Lung (tissue), 12 donors: ENCODE results near the gene SPINDOC. TPM values are rescaled to one million over a fixed set of nuclear protein-coding genes. Genes with fewer than 3 reads are reported as not detected.

Experiments used
- ATAC-seq: fragments of 200-7000 bp; cut with Tn5 transposase; one replicate; pipeline ENCODE4 v1.9.1; 2020; ENCODE audit warnings: moderate number of reproducible peaks; ENCODE audit not compliant: insufficient read depth, low FRiP score
- DNase-seq, 3 donors: peaks; one replicate each; pipeline ENCODE4 v3.0.0-alpha.2; 2013 to 2017
- H3K27ac ChIP-seq, 2 donors: one replicate each; pipeline ENCODE4 v1.5.1; 2013; ENCODE audit warnings: mild to moderate bottlenecking in 2 of 2, moderate library complexity in 2 of 2, control low read depth in 1 of 2, inconsistent platforms in 1 of 2, low read depth in 1 of 2, low read length in 1 of 2
- H3K27me3 ChIP-seq, 3 donors: one replicate each; pipeline ENCODE4 v1.5.1; 2013; ENCODE audit warnings: low read length in 2 of 3; ENCODE audit not compliant: control insufficient read depth in 3 of 3, insufficient read depth in 3 of 3
- H3K36me3 ChIP-seq, 4 donors: one replicate each; pipeline ENCODE4 v1.5.1; 2013; ENCODE audit warnings: low read length in 4 of 4, mild to moderate bottlenecking in 1 of 4, moderate library complexity in 1 of 4; ENCODE audit not compliant: control insufficient read depth in 4 of 4, insufficient read depth in 4 of 4
- H3K4me1 ChIP-seq, 5 donors: one replicate each; pipeline ENCODE4 v1.5.1; 2013; ENCODE audit warnings: low read length in 5 of 5, mild to moderate bottlenecking in 2 of 5, moderate library complexity in 1 of 5; ENCODE audit not compliant: control insufficient read depth in 5 of 5, insufficient read depth in 5 of 5
- H3K4me3 ChIP-seq: one replicate; pipeline ENCODE4 v1.5.1; 2013; ENCODE audit warnings: mild to moderate bottlenecking, control low read depth, moderate library complexity
- H3K9ac ChIP-seq, 2 donors: one replicate each; pipeline ENCODE4 v1.5.1; 2013; ENCODE audit warnings: low read length in 2 of 2, control low read depth in 1 of 2; ENCODE audit not compliant: insufficient read depth in 1 of 2
- H3K9me3 ChIP-seq, 4 donors: one replicate each; pipeline ENCODE4 v1.5.1; 2013; ENCODE audit warnings: low read length in 3 of 4, mild to moderate bottlenecking in 1 of 4, moderate library complexity in 1 of 4; ENCODE audit not compliant: control insufficient read depth in 4 of 4, insufficient read depth in 3 of 4
- CTCF ChIP-seq: IDR thresholded peaks from 2 replicates; pipeline ENCODE4 v1.5.1; 2012; ENCODE audit warnings: mild to moderate bottlenecking; ENCODE audit errors: control extremely low read depth, extremely low read depth
- WGBS, 2 donors: extraction: QIAGEN DNeasy Blood & Tissue Kit; methylation state at CpG; one replicate each; pipeline ENCODE4 v1.1.7; 2013; 5-methylcytosine and 5-hydroxymethylcytosine counted together
- polyA plus RNA-seq, 2 donors: library from polyadenylated mRNA; stranded (reverse); fragments of 200-250 nt; gene quantifications; one replicate each; pipeline ENCODE4 v1.2.1, GENCODE V29; 2013
- total RNA-seq, 2 donors: library from RNA; depleted of rRNA in 1 of 2; stranded (reverse); fragments of >200 nt in 1 of 2; gene quantifications; one replicate each; pipeline ENCODE4 v1.2.1, GENCODE V29; 2014 to 2021
- donor health status: control.
- donor health status: control.
- donor health status: Bipolar disorder and iron deficiency.
- donor health status: healthy.
- donor health status: DM: yes; HTN: yes; CAD: no.

The SPINDOC gene
- total and polyA plus RNA-seq, 4 donors: 9.9 to 23.9 (median 14.2) TPM

GRCh38 chr11:63839508-63840355, 26.5 kb downstream of the SPINDOC start:
- Histone ChIP-seq H3K9me3 (no peaks in the 10 kb centered on the region), H3K27me3 (no peaks in the 10 kb centered on the region), H3K27ac (peak overlapping the region; percentile 88 to 90), H3K4me1 (peaks cover 5 to 43% (median 21%) of the 10 kb centered on the region in 5 donors), H3K36me3 (peaks cover 0 to 8% (median 4%) of the 10 kb centered on the region in 4 donors), H3K9ac (peak overlapping the region; percentile 77 to 84), H3K4me3 (peak overlapping the region; percentile 75)
- TF ChIP-seq CTCF: no peak
- no peak for ATAC-seq
- peak in 2 of 3 donors; percentile 31 to 37 for DNase-seq
- 1% methylated on average over 38 to 40 of the region's 40 CpGs for WGBS, 2 donors

GRCh38 chr11:63840356-63841060, 27.3 kb downstream of the SPINDOC start:
- no peaks in the 10 kb centered on the region for H3K9me3 ChIP-seq
- peak overlapping the region; percentile 75 for H3K4me3 ChIP-seq
- ATAC-seq: no peak
- no peaks in the 10 kb centered on the region for H3K27me3 ChIP-seq
- H3K9ac ChIP-seq: peak overlapping the region; percentile 77 to 84
- no peak for TF ChIP-seq CTCF
- DNase-seq: no peak
- peaks cover 0 to 8% (median 6%) of the 10 kb centered on the region in 4 donors for H3K36me3 ChIP-seq
- peaks cover 9 to 43% (median 24%) of the 10 kb centered on the region in 5 donors for H3K4me1 ChIP-seq
- 4 to 7% methylated on average over 13 of the region's 13 CpGs for WGBS, 2 donors
- H3K27ac ChIP-seq: peak overlapping the region; percentile 88 to 90

- TF ChIP-seq CTCF: no peak
- Histone ChIP-seq H3K27ac (peak overlapping the region; percentile 38 to 62), H3K36me3 (peaks cover 0 to 8% (median 7%) of the 10 kb centered on the region in 4 donors), H3K9me3 (no peaks in the 10 kb centered on the region), H3K27me3 (no peaks in the 10 kb centered on the region), H3K4me1 (peaks cover 12 to 43% (median 24%) of the 10 kb centered on the region in 5 donors), H3K9ac (peak overlapping the region; percentile 41 to 84), H3K4me3 (no peak overlapping the region)
- peak; percentile 62 to 76 (median 70) for DNase-seq
- WGBS, 2 donors: 36 to 60% methylated on average over 3 of the region's 3 CpGs
- ATAC-seq: no peak
Observed at GRCh38 chr11:63841554-63841953, 28.3 kb downstream of the SPINDOC start.
